Femur (tissue), 1 donor: ENCODE measurements around the gene FSTL5.

Experiments
- DNase-seq: peaks from one replicate; pipeline ENCODE4 v3.0.0-alpha.2; 2017

FSTL5 gene

GRCh38 chr4:161936625-161937550 lies 226.9 kb downstream of the FSTL5 start:
- DNase-seq, result peak; percentile 17

GRCh38 chr4:161931089-161931488 lies 232.7 kb downstream of the FSTL5 start:
- DNase-seq, result no peak

- DNase-seq, result no peak
Measured at GRCh38 chr4:161929956-161930355, 233.8 kb downstream of the FSTL5 start.

GRCh38 chr4:161926033-161926828 lies 237.6 kb downstream of the FSTL5 start:
- no peak for DNase-seq

GRCh38 chr4:161920304-161921052 lies 243.3 kb downstream of the FSTL5 start:
- DNase-seq, result no peak

- DNase-seq, result no peak
Measured at GRCh38 chr4:161919442-161920220, 244.2 kb downstream of the FSTL5 start.

GRCh38 chr4:161916035-161916434 lies 247.8 kb downstream of the FSTL5 start:
- no peak for DNase-seq

- DNase-seq, result no peak
Measured at GRCh38 chr4:161907590-161907955, 256.2 kb downstream of the FSTL5 start.

GRCh38 chr4:161906836-161907589 lies 256.8 kb downstream of the FSTL5 start:
- no peak for DNase-seq

GRCh38 chr4:161900110-161900509 lies 263.7 kb downstream of the FSTL5 start:
- DNase-seq, result no peak

GRCh38 chr4:161894493-161895167 lies 269.2 kb downstream of the FSTL5 start:
- DNase-seq, result no peak

- DNase-seq, result no peak
Measured at GRCh38 chr4:161894014-161894413, 269.8 kb downstream of the FSTL5 start.

- no peak for DNase-seq
Measured at GRCh38 chr4:161893566-161893965, 270.2 kb downstream of the FSTL5 start.

GRCh38 chr4:161892951-161893350 lies 270.8 kb downstream of the FSTL5 start:
- DNase-seq, result no peak

GRCh38 chr4:161883157-161883556 lies 280.6 kb downstream of the FSTL5 start:
- no peak for DNase-seq

GRCh38 chr4:161881370-161881769 lies 282.4 kb downstream of the FSTL5 start:
- no peak for DNase-seq

- DNase-seq, result no peak
Measured at GRCh38 chr4:161869511-161869910, 294.3 kb downstream of the FSTL5 start.

- no peak for DNase-seq
Measured at GRCh38 chr4:161856711-161857326, 307.0 kb downstream of the FSTL5 start.

GRCh38 chr4:161850631-161851030 lies 313.2 kb downstream of the FSTL5 start:
- no peak for DNase-seq

GRCh38 chr4:161841759-161842158 lies 322.0 kb downstream of the FSTL5 start:
- no peak for DNase-seq

- no peak for DNase-seq
Measured at GRCh38 chr4:161829591-161829990, 334.2 kb downstream of the FSTL5 start.
